ENCODE measurements around the gene PGBD5.

- no peak for TF ChIP-seq ZNF382 (CRISPR knock-in tag; IDR thresholded peaks at IDR 0.05; ENCODE audit: borderline replicate concordance)
- TF ChIP-seq ZNF282 (IDR thresholded peaks at IDR 0.05; ENCODE audit: partially characterized antibody), result no peak
- TF ChIP-seq MED13 (CRISPR knock-in tag; IDR thresholded peaks at IDR 0.05), result no peak
Observed at GRCh38 chr1:230422221-230422981, 3.7 kb downstream of the PGBD5 start.
